ENCODE data around the gene PRDX2.

DNA sequence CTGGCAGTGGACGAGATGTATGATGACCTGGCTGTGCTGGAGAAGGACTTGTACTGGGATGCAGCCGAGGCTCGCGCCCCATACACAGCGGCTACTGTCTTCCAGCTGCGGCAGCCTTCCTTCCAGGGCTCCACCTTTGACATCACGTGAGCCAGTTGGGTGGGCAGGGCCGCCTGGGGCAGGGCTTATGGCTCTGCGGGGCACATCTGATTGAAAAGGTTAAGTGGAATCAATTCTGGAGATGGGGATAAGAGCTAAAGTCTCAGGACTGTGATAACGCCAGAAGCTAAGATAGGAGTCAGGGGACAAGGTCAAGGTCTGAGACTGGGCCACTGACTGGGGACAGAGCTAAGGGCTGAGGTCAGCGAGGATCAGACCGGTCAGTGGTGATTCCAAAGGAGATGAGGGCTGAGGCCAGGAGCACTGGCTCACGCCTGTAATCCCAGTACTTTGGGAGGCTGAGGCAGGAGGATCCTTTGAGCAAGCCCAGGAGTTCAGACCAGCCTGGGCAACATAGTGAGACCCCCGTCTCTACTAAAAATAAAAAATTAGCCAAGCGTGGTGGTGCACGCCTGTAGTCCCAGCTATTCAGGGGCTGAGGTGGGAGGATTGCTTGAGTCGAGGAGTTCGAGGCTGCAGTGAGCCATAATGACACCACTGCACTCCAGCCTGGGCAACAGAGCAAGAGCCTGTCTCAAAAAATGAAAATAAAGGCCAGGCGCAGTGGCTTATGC, 45.3 kb downstream of the PRDX2 start:
- TF ChIP-seq CTCF (conservative IDR thresholded peaks at IDR 0.05; ENCODE audit: low read depth, low read length) = no peak
- TF ChIP-seq, protein P1, sequence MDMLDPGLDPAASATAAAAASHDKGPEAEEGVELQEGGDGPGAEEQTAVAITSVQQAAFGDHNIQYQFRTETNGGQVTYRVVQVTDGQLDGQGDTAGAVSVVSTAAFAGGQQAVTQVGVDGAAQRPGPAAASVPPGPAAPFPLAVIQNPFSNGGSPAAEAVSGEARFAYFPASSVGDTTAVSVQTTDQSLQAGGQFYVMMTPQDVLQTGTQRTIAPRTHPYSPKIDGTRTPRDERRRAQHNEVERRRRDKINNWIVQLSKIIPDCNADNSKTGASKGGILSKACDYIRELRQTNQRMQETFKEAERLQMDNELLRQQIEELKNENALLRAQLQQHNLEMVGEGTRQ (IDR thresholded peaks at IDR 0.05; ENCODE audit: low read depth, low read length) = no peak
